Prostate gland (tissue), 2 donors: ENCODE results near the gene CUX1. TPM values are rescaled to one million over a fixed set of nuclear protein-coding genes. Genes with fewer than 3 reads are reported as not detected.

ENCODE experiments used
- DNase-seq: peaks from one replicate; pipeline ENCODE4 v3.0.0-alpha.2; 2019; ENCODE audit warnings: low spot score
- H3K27ac ChIP-seq, 2 donors: fragments of 200-600 bp; sonication (generic); 2 replicates each; pipeline ENCODE4 v1.5.1; 2017 to 2019
- H3K27me3 ChIP-seq: fragments of 200-600 bp; sonication (generic); replicated peaks from 2 replicates; pipeline ENCODE4 v1.5.1; 2019; ENCODE audit not compliant: insufficient read depth
- H3K36me3 ChIP-seq, 2 donors: fragments of 200-600 bp; sonication (generic); 1 replicate in 1 of 2; 2 replicates in 1 of 2; pipeline versions ENCODE4 v1.5.1 to v1.8.1; 2017 to 2019
- H3K4me1 ChIP-seq: fragments of 200-600 bp; sonication (generic); replicated peaks from 2 replicates; pipeline ENCODE4 v1.5.1; 2019
- H3K4me3 ChIP-seq, 2 donors: fragments of 200-600 bp; sonication (generic); 2 replicates each; pipeline ENCODE4 v1.5.1; 2017 to 2019
- H3K9me3 ChIP-seq: fragments of 200-600 bp; sonication (generic); 2 replicates; pipeline ENCODE4 v1.5.1; 2017
- CTCF ChIP-seq, 4 experiments: fragments of 200-600 bp in 2 of 4; fragments of 450-650 bp in 2 of 4; sonication (generic) in 2 of 4; IDR thresholded peaks; 1 replicate in 3 of 4; 2 replicates in 1 of 4; pipeline ENCODE4 v1.5.1; 2016 to 2019; ENCODE audit warnings: antibody characterized with exemption in 4 of 4, mild to moderate bottlenecking in 2 of 4, moderate library complexity in 2 of 4
- POLR2A ChIP-seq: fragments of 450-650 bp; IDR thresholded peaks from one replicate; pipeline ENCODE4 v1.6.1; 2016; ENCODE audit warnings: antibody characterized with exemption, mild to moderate bottlenecking
- POLR2AphosphoS5 ChIP-seq: sonication (generic); formaldehyde crosslinking; IDR thresholded peaks from one replicate; pipeline ENCODE4 v1.6.1; 2017; ENCODE audit warnings: antibody characterized with exemption
- WGBS: methylation state at CpG from one replicate; pipeline ENCODE4 v1.1.5; 2018; 5-methylcytosine and 5-hydroxymethylcytosine counted together
- intact Hi-C: fragments of 100-400 bp; cut with DNase I; formaldehyde crosslinking; loops from one replicate; pipeline ENCODE4 v1.14.2; 2022
- total RNA-seq, 2 donors: library from RNA; depleted of rRNA; stranded (reverse); fragments of >200 nt; gene quantifications; one replicate each; pipeline ENCODE4 v1.1.0, GENCODE V29; 2016

Gene CUX1
- total RNA-seq, 2 donors from 2014 or later, result 96.3 to 99.2 TPM

- Histone ChIP-seq H3K4me1 (no peaks in the 10 kb centered on the region), H3K9me3 (no peaks in the 10 kb centered on the region), H3K4me3 (no peak overlapping the region), H3K27ac (no peak overlapping the region), H3K27me3 (no peaks in the 10 kb centered on the region), H3K36me3 (no peaks in the 10 kb centered on the region)
- intact Hi-C loops, result no loop called here
- DNase-seq, result no peak
- 97% methylated on average over 4 of the region's 4 CpGs for WGBS
- TF ChIP-seq CTCF (IDR thresholded peaks at IDR 0.05), result no peak
- no peak for TF ChIP-seq POLR2AphosphoS5
- no peak for TF ChIP-seq POLR2A
Measured at GRCh38 chr7:102184303-102184702, 366.9 kb downstream of the CUX1 start.

- Histone ChIP-seq H3K36me3 (peaks cover 0 to 6% of the 10 kb centered on the region in 2 donors), H3K4me1 (no peaks in the 10 kb centered on the region), H3K9me3 (no peaks in the 10 kb centered on the region), H3K4me3 (no peak overlapping the region), H3K27ac (no peak overlapping the region), H3K27me3 (no peaks in the 10 kb centered on the region)
- WGBS, result 96% methylated on average over 16 of the region's 16 CpGs
- no peak for TF ChIP-seq POLR2A
- TF ChIP-seq POLR2AphosphoS5, result no peak
- no peak for TF ChIP-seq CTCF (IDR thresholded peaks at IDR 0.05)
- no peak for DNase-seq
- intact Hi-C loops, result no loop called here
Measured at GRCh38 chr7:102185796-102186195, 368.4 kb downstream of the CUX1 start.

- no peak for DNase-seq
- Histone ChIP-seq H3K27me3 (no peaks in the 10 kb centered on the region), H3K27ac (no peak overlapping the region), H3K4me1 (no peaks in the 10 kb centered on the region), H3K4me3 (no peak overlapping the region), H3K36me3 (peaks cover 0 to 6% of the 10 kb centered on the region in 2 donors), H3K9me3 (no peaks in the 10 kb centered on the region)
- WGBS, result 87% methylated on average over 6 of the region's 6 CpGs
- TF ChIP-seq POLR2AphosphoS5 (no peak), CTCF (IDR thresholded peaks at IDR 0.05) (no peak), POLR2A (no peak)
- intact Hi-C loops, result no loop called here
Measured at GRCh38 chr7:102186306-102186705, 368.9 kb downstream of the CUX1 start.

GRCh38 chr7:102188746-102189145 lies 371.3 kb downstream of the CUX1 start:
- Histone ChIP-seq H3K36me3 (peaks cover 0 to 6% of the 10 kb centered on the region in 2 donors), H3K4me3 (no peak overlapping the region), H3K4me1 (no peaks in the 10 kb centered on the region), H3K27me3 (no peaks in the 10 kb centered on the region), H3K27ac (no peak overlapping the region), H3K9me3 (no peaks in the 10 kb centered on the region)
- 76% methylated on average over 7 of the region's 7 CpGs for WGBS
- TF ChIP-seq POLR2AphosphoS5 (no peak), POLR2A (no peak), CTCF (IDR thresholded peaks at IDR 0.05) (no peak)
- DNase-seq, result no peak
- intact Hi-C loops, result no loop called here

GRCh38 chr7:102189756-102190155 lies 372.3 kb downstream of the CUX1 start:
- DNase-seq, result no peak
- TF ChIP-seq CTCF (IDR thresholded peaks at IDR 0.05), result no peak
- TF ChIP-seq POLR2AphosphoS5, result no peak
- no peak for TF ChIP-seq POLR2A
- H3K9me3 ChIP-seq, result no peaks in the 10 kb centered on the region
- no peaks in the 10 kb centered on the region for H3K27me3 ChIP-seq
- no peak overlapping the region for H3K4me3 ChIP-seq
- H3K27ac ChIP-seq, result no peak overlapping the region
- intact Hi-C loops, result no loop called here
- 85% methylated on average over 7 of the region's 7 CpGs for WGBS
- H3K4me1 ChIP-seq, result no peaks in the 10 kb centered on the region
- peaks cover 0 to 6% of the 10 kb centered on the region in 2 donors for H3K36me3 ChIP-seq
